ENCODE results near the gene ETV6.

DNA sequence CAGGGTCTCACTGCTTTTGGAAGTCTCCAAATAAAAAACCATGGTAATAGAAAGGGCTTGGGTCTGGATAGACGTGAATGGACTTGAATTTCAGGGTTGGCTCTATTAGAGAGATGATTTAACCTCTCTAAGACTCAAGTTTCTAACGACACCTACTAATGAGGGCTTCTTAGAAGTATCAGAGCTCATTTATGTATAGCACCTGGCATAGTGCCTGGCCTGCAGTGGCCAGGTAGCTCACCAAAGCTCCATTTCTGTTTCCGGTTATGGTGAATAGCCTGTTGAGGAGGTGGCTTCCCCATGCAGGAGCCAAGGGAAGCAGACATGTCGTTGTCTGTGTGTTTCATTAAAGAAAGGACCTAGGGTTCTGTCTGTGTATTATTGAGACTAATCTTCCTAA, 108.6 kb downstream of the ETV6 start:
- TF ChIP-seq, protein P1, sequence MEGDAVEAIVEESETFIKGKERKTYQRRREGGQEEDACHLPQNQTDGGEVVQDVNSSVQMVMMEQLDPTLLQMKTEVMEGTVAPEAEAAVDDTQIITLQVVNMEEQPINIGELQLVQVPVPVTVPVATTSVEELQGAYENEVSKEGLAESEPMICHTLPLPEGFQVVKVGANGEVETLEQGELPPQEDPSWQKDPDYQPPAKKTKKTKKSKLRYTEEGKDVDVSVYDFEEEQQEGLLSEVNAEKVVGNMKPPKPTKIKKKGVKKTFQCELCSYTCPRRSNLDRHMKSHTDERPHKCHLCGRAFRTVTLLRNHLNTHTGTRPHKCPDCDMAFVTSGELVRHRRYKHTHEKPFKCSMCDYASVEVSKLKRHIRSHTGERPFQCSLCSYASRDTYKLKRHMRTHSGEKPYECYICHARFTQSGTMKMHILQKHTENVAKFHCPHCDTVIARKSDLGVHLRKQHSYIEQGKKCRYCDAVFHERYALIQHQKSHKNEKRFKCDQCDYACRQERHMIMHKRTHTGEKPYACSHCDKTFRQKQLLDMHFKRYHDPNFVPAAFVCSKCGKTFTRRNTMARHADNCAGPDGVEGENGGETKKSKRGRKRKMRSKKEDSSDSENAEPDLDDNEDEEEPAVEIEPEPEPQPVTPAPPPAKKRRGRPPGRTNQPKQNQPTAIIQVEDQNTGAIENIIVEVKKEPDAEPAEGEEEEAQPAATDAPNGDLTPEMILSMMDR (IDR thresholded peaks at IDR 0.05), result no peak
- no peak for TF ChIP-seq NR3C1 (IDR thresholded peaks at IDR 0.05)
- no peak for TF ChIP-seq RAD21 (conservative IDR thresholded peaks at IDR 0.05 in 1 of 2, IDR thresholded peaks at IDR 0.05 in 1 of 2)
- no peak for TF ChIP-seq CHD2 (IDR thresholded peaks at IDR 0.05; ENCODE audit: low read length, partially characterized antibody)
- TF ChIP-seq RFX5 (IDR thresholded peaks at IDR 0.05), result no peak
- TF ChIP-seq, protein P2, sequence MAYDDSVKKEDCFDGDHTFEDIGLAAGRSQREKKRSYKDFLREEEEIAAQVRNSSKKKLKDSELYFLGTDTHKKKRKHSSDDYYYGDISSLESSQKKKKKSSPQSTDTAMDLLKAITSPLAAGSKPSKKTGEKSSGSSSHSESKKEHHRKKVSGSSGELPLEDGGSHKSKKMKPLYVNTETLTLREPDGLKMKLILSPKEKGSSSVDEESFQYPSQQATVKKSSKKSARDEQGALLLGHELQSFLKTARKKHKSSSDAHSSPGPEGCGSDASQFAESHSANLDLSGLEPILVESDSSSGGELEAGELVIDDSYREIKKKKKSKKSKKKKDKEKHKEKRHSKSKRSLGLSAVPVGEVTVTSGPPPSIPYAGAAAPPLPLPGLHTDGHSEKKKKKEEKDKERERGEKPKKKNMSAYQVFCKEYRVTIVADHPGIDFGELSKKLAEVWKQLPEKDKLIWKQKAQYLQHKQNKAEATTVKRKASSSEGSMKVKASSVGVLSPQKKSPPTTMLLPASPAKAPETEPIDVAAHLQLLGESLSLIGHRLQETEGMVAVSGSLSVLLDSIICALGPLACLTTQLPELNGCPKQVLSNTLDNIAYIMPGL (CRISPR knock-in tag; IDR thresholded peaks at IDR 0.05; ENCODE audit: borderline replicate concordance), result no peak
- no peak for TF ChIP-seq SMC3 (IDR thresholded peaks at IDR 0.05)
- no peak for TF ChIP-seq ESRRA (IDR thresholded peaks at IDR 0.05; ENCODE audit: borderline replicate concordance, low read length)
- no peak for TF ChIP-seq CBX8 (IDR thresholded peaks at IDR 0.05)
- no peak for TF ChIP-seq BHLHE40 (IDR thresholded peaks at IDR 0.05; ENCODE audit: low read depth, low read length)
- no peak for TF ChIP-seq MAZ (IDR thresholded peaks at IDR 0.05; ENCODE audit: borderline replicate concordance, low read depth, low read length)
- TF ChIP-seq, protein P3, sequence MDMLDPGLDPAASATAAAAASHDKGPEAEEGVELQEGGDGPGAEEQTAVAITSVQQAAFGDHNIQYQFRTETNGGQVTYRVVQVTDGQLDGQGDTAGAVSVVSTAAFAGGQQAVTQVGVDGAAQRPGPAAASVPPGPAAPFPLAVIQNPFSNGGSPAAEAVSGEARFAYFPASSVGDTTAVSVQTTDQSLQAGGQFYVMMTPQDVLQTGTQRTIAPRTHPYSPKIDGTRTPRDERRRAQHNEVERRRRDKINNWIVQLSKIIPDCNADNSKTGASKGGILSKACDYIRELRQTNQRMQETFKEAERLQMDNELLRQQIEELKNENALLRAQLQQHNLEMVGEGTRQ (IDR thresholded peaks at IDR 0.05), result no peak

Data from A549 (cell line).